Measurements from ENCODE around the gene MCTP2. TPM values are rescaled to one million over a fixed set of nuclear protein-coding genes. Genes with fewer than 3 reads are reported as not detected.

The MCTP2 gene
- total RNA-seq, 1 experiment from 2014 or later, result 1.3 TPM

DNA sequence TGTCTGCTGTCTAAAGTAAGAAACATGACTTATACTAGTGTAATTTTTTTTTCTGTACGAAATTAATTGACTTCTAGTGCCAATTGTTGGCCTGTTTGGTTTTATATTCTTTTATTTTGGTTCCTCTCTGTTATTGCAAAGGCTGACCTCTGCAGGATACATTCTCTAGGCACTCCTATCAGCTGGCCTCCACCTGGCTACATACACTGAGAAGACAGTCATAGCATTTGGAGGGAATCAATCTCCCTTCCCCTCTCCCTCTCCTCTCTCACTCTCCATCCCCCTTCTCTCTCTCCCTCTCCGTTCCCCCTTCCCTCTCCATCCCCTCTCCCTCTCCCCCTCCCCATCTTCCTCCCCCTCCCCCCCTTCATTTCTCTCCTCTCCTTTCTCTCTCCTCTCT lies 116.7 kb downstream of the MCTP2 start:
- Histone ChIP-seq H4K20me1 (ENCODE audit: control insufficient read depth, insufficient read depth, insufficient read length) (no peaks in the 10 kb centered on the region), H3K23me2 (ENCODE audit: insufficient read length, low read depth, low read length, poor library complexity, severe bottlenecking) (no peaks in the 10 kb centered on the region), H2BK12ac (ENCODE audit: insufficient read length, low read depth, low read length) (no peak overlapping the region), H4K91ac (ENCODE audit: insufficient read length, low read depth, low read length) (no peak overlapping the region), H3K4ac (ENCODE audit: low read depth, low read length) (no peak overlapping the region), H3K14ac (ENCODE audit: insufficient read depth, low read length) (no peak overlapping the region), H3K56ac (ENCODE audit: insufficient read length, low read depth, low read length) (no peak overlapping the region), H3T11ph (ENCODE audit: low read length) (no peak overlapping the region), H3K79me1 (ENCODE audit: insufficient read depth, low read depth, low read length, poor library complexity, severe bottlenecking) (no peaks in the 10 kb centered on the region), H4K5ac (ENCODE audit: insufficient read length, low read depth, low read length) (no peak overlapping the region), H3K4me1 (ENCODE audit: insufficient read depth, low read length) (no peaks in the 10 kb centered on the region), H3K4me2 (ENCODE audit: insufficient read depth, insufficient read length, low read length) (no peak overlapping the region), H2AK5ac (ENCODE audit: insufficient read length, low read length) (no peak overlapping the region), H2BK5ac (ENCODE audit: insufficient read length, low read length) (no peak overlapping the region), H3K9me3 (ENCODE audit: control insufficient read depth, low read depth, low read length) (no peaks in the 10 kb centered on the region), H3K18ac (ENCODE audit: insufficient read length, low read depth, low read length) (no peak overlapping the region), H3K27ac (ENCODE audit: insufficient read length, low read depth, low read length) (no peak overlapping the region), H2BK15ac (ENCODE audit: low read depth, low read length) (no peak overlapping the region), H2AFZ (ENCODE audit: low read length) (no peak overlapping the region), H4K8ac (replicated peaks; ENCODE audit: insufficient read length, low read depth, low read length) (no peak overlapping the region), H2BK20ac (ENCODE audit: low read depth, low read length, poor library complexity, severe bottlenecking) (no peak overlapping the region), H3K23ac (ENCODE audit: insufficient read length, low read depth, low read length) (no peak overlapping the region), H2BK120ac (ENCODE audit: low read depth, low read length, poor library complexity, severe bottlenecking) (no peak overlapping the region), H3K27me3 (ENCODE audit: insufficient read depth, low read length) (no peaks in the 10 kb centered on the region), H3K79me2 (ENCODE audit: insufficient read depth, low read length) (no peaks in the 10 kb centered on the region), H3K9ac (ENCODE audit: extremely low read depth, insufficient read length, low read length) (no peak overlapping the region)
- peaks cover 0 to 10% (median 3%) of the 10 kb centered on the region in 3 experiments; a peak in 4 of 7 replicates for H3K36me3 Mint-ChIP-seq (ENCODE audit: insufficient read depth in 1 of 3, low read depth in 3 of 3)
- no CpG with 5 or more reads among the region's 2 CpGs for WGBS (ENCODE audit: extremely low coverage, insufficient read length, low lambda C conversion rate)
- TF ChIP-seq, protein P1, sequence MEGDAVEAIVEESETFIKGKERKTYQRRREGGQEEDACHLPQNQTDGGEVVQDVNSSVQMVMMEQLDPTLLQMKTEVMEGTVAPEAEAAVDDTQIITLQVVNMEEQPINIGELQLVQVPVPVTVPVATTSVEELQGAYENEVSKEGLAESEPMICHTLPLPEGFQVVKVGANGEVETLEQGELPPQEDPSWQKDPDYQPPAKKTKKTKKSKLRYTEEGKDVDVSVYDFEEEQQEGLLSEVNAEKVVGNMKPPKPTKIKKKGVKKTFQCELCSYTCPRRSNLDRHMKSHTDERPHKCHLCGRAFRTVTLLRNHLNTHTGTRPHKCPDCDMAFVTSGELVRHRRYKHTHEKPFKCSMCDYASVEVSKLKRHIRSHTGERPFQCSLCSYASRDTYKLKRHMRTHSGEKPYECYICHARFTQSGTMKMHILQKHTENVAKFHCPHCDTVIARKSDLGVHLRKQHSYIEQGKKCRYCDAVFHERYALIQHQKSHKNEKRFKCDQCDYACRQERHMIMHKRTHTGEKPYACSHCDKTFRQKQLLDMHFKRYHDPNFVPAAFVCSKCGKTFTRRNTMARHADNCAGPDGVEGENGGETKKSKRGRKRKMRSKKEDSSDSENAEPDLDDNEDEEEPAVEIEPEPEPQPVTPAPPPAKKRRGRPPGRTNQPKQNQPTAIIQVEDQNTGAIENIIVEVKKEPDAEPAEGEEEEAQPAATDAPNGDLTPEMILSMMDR (conservative IDR thresholded peaks at IDR 0.05), result no peak
- DNase-seq, result no peak
- no peak overlapping the region for H3K4me3 Mint-ChIP-seq
- H3K4me1 Mint-ChIP-seq, result peaks cover 3 to 4% of the 10 kb centered on the region in 2 experiments; a peak in 3 of 4 replicates
- H3K27ac Mint-ChIP-seq, result no peak overlapping the region
- no peaks in the 10 kb centered on the region; the same call in 1 of the 2 replicates for H3K27me3 Mint-ChIP-seq (ENCODE audit: low read depth)
- H3K9me3 Mint-ChIP-seq, result peaks cover 6 to 7% of the 10 kb centered on the region in 2 experiments

Data from H9 (cell line).